H9 (cell line): ENCODE results near the gene ATP1A4. TPM values are rescaled to one million over a fixed set of nuclear protein-coding genes. Genes with fewer than 3 reads are reported as not detected.

Source experiments
- DNase-seq: peaks from one replicate; pipeline ENCODE4 v3.0.0-alpha.2; 2017
- H2AFZ ChIP-seq: one replicate; pipeline ENCODE4 v1.6.1; 2013; ENCODE audit warnings: mild to moderate bottlenecking, low read length, control low read depth, moderate library complexity
- H2AK5ac ChIP-seq: 2 replicates; pipeline ENCODE4 v1.6.1; 2013; ENCODE audit warnings: low read length, control low read depth, mixed read lengths; ENCODE audit not compliant: insufficient read length
- H2BK120ac ChIP-seq: one replicate; pipeline ENCODE4 v1.6.1; 2013; ENCODE audit warnings: low read depth, mild to moderate bottlenecking, low read length, control low read depth, inconsistent platforms; ENCODE audit not compliant: poor library complexity, severe bottlenecking
- H2BK12ac ChIP-seq: 2 replicates; pipeline ENCODE4 v1.6.1; 2013; ENCODE audit warnings: low read length, control low read depth, mixed read lengths, low read depth; ENCODE audit not compliant: insufficient read length
- H2BK15ac ChIP-seq: 2 replicates; pipeline ENCODE4 v1.6.1; 2013; ENCODE audit warnings: low read depth, low read length, control low read depth
- H2BK20ac ChIP-seq: one replicate; pipeline ENCODE4 v1.6.1; 2013; ENCODE audit warnings: low read depth, mild to moderate bottlenecking, low read length, control low read depth, inconsistent platforms; ENCODE audit not compliant: poor library complexity, severe bottlenecking
- H2BK5ac ChIP-seq: 2 replicates; pipeline ENCODE4 v1.6.1; 2013; ENCODE audit warnings: low read length, control low read depth, mixed read lengths; ENCODE audit not compliant: insufficient read length
- H3K14ac ChIP-seq: 2 replicates; pipeline ENCODE4 v1.6.1; 2013; ENCODE audit warnings: low read length, control low read depth; ENCODE audit not compliant: insufficient read depth
- H3K18ac ChIP-seq: 2 replicates; pipeline ENCODE4 v1.6.1; 2013; ENCODE audit warnings: low read depth, mild to moderate bottlenecking, mixed read lengths, low read length, control low read depth; ENCODE audit not compliant: insufficient read length
- H3K23ac ChIP-seq: 2 replicates; pipeline ENCODE4 v1.6.1; 2013; ENCODE audit warnings: low read length, control low read depth, mixed read lengths, low read depth; ENCODE audit not compliant: insufficient read length
- H3K23me2 ChIP-seq: 2 replicates; pipeline ENCODE4 v1.6.1; 2013; ENCODE audit warnings: low read depth, mild to moderate bottlenecking, mixed read lengths, low read length, control low read depth; ENCODE audit not compliant: insufficient read length, poor library complexity, severe bottlenecking
- H3K27ac ChIP-seq: 2 replicates; pipeline ENCODE4 v1.5.1; 2013; ENCODE audit warnings: low read length, control low read depth, mixed read lengths, low read depth; ENCODE audit not compliant: insufficient read length
- H3K27me3 ChIP-seq: 2 replicates; pipeline ENCODE4 v1.6.1; 2013; ENCODE audit warnings: low read length, control low read depth, inconsistent platforms; ENCODE audit not compliant: insufficient read depth
- H3K4ac ChIP-seq: 2 replicates; pipeline ENCODE4 v1.6.1; 2013; ENCODE audit warnings: low read depth, mild to moderate bottlenecking, control low read depth, inconsistent platforms, low read length, moderate library complexity
- H3K4me1 ChIP-seq: 2 replicates; pipeline ENCODE4 v1.6.1; 2013; ENCODE audit warnings: low read length, control low read depth, inconsistent platforms; ENCODE audit not compliant: insufficient read depth
- H3K4me2 ChIP-seq: 2 replicates; pipeline ENCODE4 v1.6.1; 2013; ENCODE audit warnings: low read length, control low read depth, mixed read lengths; ENCODE audit not compliant: insufficient read length, insufficient read depth
- H3K56ac ChIP-seq: 2 replicates; pipeline ENCODE4 v1.6.1; 2013; ENCODE audit warnings: low read depth, mild to moderate bottlenecking, mixed read lengths, low read length, control low read depth; ENCODE audit not compliant: insufficient read length
- H3K79me1 ChIP-seq: 2 replicates; pipeline ENCODE4 v1.6.1; 2013; ENCODE audit warnings: low read depth, mild to moderate bottlenecking, moderate library complexity, low read length, control low read depth, inconsistent platforms; ENCODE audit not compliant: insufficient read depth, poor library complexity, severe bottlenecking
- H3K79me2 ChIP-seq: 2 replicates; pipeline ENCODE4 v1.6.1; 2013; ENCODE audit warnings: low read length, control low read depth, inconsistent platforms; ENCODE audit not compliant: insufficient read depth
- H3K9ac ChIP-seq: 2 replicates; pipeline ENCODE4 v1.6.1; 2013; ENCODE audit warnings: low read length, control low read depth, mixed read lengths; ENCODE audit not compliant: insufficient read length; ENCODE audit errors: extremely low read depth
- H3K9me3 ChIP-seq: one replicate; pipeline ENCODE4 v1.6.1; 2013; ENCODE audit warnings: low read depth, low read length, inconsistent platforms; ENCODE audit not compliant: control insufficient read depth
- H3T11ph ChIP-seq: one replicate; pipeline ENCODE4 v1.6.1; 2013; ENCODE audit warnings: mild to moderate bottlenecking, low read length, control low read depth, inconsistent platforms
- H4K20me1 ChIP-seq: one replicate; pipeline ENCODE4 v1.6.1; 2013; ENCODE audit not compliant: control insufficient read depth, insufficient read length, insufficient read depth
- H4K5ac ChIP-seq: 2 replicates; pipeline ENCODE4 v1.6.1; 2013; ENCODE audit warnings: low read depth, mild to moderate bottlenecking, mixed read lengths, low read length, control low read depth; ENCODE audit not compliant: insufficient read length
- H4K8ac ChIP-seq: replicated peaks from 2 replicates; pipeline ENCODE4 v1.6.1; 2013; ENCODE audit warnings: low read length, control low read depth, mixed read lengths, low read depth; ENCODE audit not compliant: insufficient read length
- H4K91ac ChIP-seq: 2 replicates; pipeline ENCODE4 v1.6.1; 2013; ENCODE audit warnings: low read depth, mild to moderate bottlenecking, moderate library complexity, mixed read lengths, low read length, control low read depth; ENCODE audit not compliant: insufficient read length
- H3K27ac Mint-ChIP-seq, 3 experiments: 2 replicates in 2 of 3; 3 replicates in 1 of 3; pipeline ENCODE4 v1.8.0; 2020 to 2021; ENCODE audit warnings: mixed read lengths in 3 of 3, mild to moderate bottlenecking in 1 of 3, moderate library complexity in 1 of 3
- H3K27me3 Mint-ChIP-seq: 2 replicates; pipeline ENCODE4 v1.8.0; 2021; ENCODE audit warnings: low read depth, mild to moderate bottlenecking, moderate library complexity, mixed read lengths
- H3K36me3 Mint-ChIP-seq, 3 experiments: 2 replicates in 2 of 3; 3 replicates in 1 of 3; pipeline ENCODE4 v1.8.0; 2020 to 2021; ENCODE audit warnings: low read depth in 3 of 3, mixed read lengths in 3 of 3; ENCODE audit not compliant: insufficient read depth in 1 of 3
- H3K4me1 Mint-ChIP-seq, 2 experiments: 2 replicates each; pipeline ENCODE4 v1.8.0; 2020; ENCODE audit warnings: mixed read lengths in 2 of 2
- H3K4me3 Mint-ChIP-seq, 2 experiments: 2 replicates in 1 of 2; 3 replicates in 1 of 2; pipeline ENCODE4 v1.8.0; 2020 to 2021; ENCODE audit warnings: mild to moderate bottlenecking in 2 of 2, mixed read lengths in 2 of 2, moderate library complexity in 1 of 2
- H3K9me3 Mint-ChIP-seq, 2 experiments: 2 replicates in 1 of 2; 3 replicates in 1 of 2; pipeline ENCODE4 v1.8.0; 2020; ENCODE audit warnings: mild to moderate bottlenecking in 2 of 2, mixed read lengths in 2 of 2, moderate library complexity in 1 of 2
- CTCF ChIP-seq: fragments of 200-600 bp; sonication (generic); conservative IDR thresholded peaks from 3 replicates; pipeline ENCODE4 v1.8.0; 2021; ENCODE audit warnings: antibody characterized with exemption, mild to moderate bottlenecking
- WGBS: extraction: QIAGEN DNeasy Blood & Tissue Kit; methylation state at CpG from one replicate; pipeline ENCODE4 v1.1.7; 2013; ENCODE audit warnings: missing lambda C conversion rate, low lambda C conversion rate, mixed read lengths; ENCODE audit not compliant: insufficient read length; ENCODE audit errors: extremely low coverage; 5-methylcytosine and 5-hydroxymethylcytosine counted together
- total RNA-seq: library from RNA; stranded (reverse); gene quantifications from 2 replicates; pipeline ENCODE4 v1.2.1, GENCODE V29; 2021

ATP1A4 gene
- total RNA-seq, 1 experiment from 2014 or later = 0.20 TPM

- H3K9me3 Mint-ChIP-seq = no peaks in the 10 kb centered on the region
- Histone ChIP-seq H2AFZ (no peak overlapping the region), H3K27me3 (no peaks in the 10 kb centered on the region), H3K9ac (no peak overlapping the region), H3K4ac (no peak overlapping the region), H3K14ac (no peak overlapping the region), H3K56ac (no peak overlapping the region), H3K27ac (no peak overlapping the region), H2BK20ac (no peak overlapping the region), H3K23me2 (no peaks in the 10 kb centered on the region), H4K91ac (no peak overlapping the region), H4K5ac (no peak overlapping the region), H3K18ac (no peak overlapping the region), H3K9me3 (no peaks in the 10 kb centered on the region), H4K20me1 (no peaks in the 10 kb centered on the region), H3K4me2 (no peak overlapping the region), H2BK15ac (no peak overlapping the region), H2BK5ac (no peak overlapping the region), H2BK12ac (no peak overlapping the region), H3K79me2 (no peaks in the 10 kb centered on the region), H2AK5ac (no peak overlapping the region), H3K4me1 (no peaks in the 10 kb centered on the region; the same call in 1 of the 2 replicates), H2BK120ac (no peak overlapping the region), H3T11ph (no peak overlapping the region), H3K79me1 (no peaks in the 10 kb centered on the region), H3K23ac (no peak overlapping the region), H4K8ac (no peak overlapping the region)
- no peak for TF ChIP-seq CTCF
- DNase-seq = no peak
- H3K36me3 Mint-ChIP-seq = peaks cover 0 to 73% (median 70%) of the 10 kb centered on the region in 3 experiments; a peak in 5 of 7 replicates
- no CpG with 5 or more reads among the region's 5 CpGs for WGBS
- H3K27me3 Mint-ChIP-seq = peaks cover 2% of the 10 kb centered on the region
- H3K4me1 Mint-ChIP-seq = peaks cover 6 to 10% of the 10 kb centered on the region in 2 experiments
- no peak overlapping the region for H3K27ac Mint-ChIP-seq
- H3K4me3 Mint-ChIP-seq = no peak overlapping the region
These were observed 22.4 kb upstream of the ATP1A4 start for GRCh38 chr1:160129046-160129445.
